ENCODE measurements around the gene HOMER1.

- TF ChIP-seq POLR2AphosphoS5 (IDR thresholded peaks at IDR 0.05; ENCODE audit: low read depth, low read length) (no peak), POLR2A (IDR thresholded peaks at IDR 0.05; ENCODE audit: low read depth, low read length) (no peak), TAF1 (IDR thresholded peaks at IDR 0.05; ENCODE audit: borderline replicate concordance, low read depth, low read length) (no peak)
Observed at GRCh38 chr5:79489773-79490172, 24.2 kb downstream of the HOMER1 start.
